DOHH2 (cell line): ENCODE data around the gene AP3D1.
A peak's percentile ranks its signal among the peaks of the same experiment; 100 is the strongest.

Source experiments
- H3F3A ChIP-seq: fragments of 200-600 bp; sonication (generic), shearing (Covaris generic); 2 replicates; pipeline ENCODE4 v1.6.0; 2016; ENCODE audit warnings: antibody characterized with exemption, mild to moderate bottlenecking; ENCODE audit not compliant: control insufficient read depth, insufficient read depth
- H3K27ac ChIP-seq: fragments of 200-600 bp; sonication (generic); 2 replicates; pipeline ENCODE4 v1.5.1; 2014; ENCODE audit warnings: low read depth, mild to moderate bottlenecking, low read length, moderate library complexity
- H3K27me3 ChIP-seq: fragments of 200-600 bp; sonication (generic); 2 replicates; pipeline ENCODE4 v1.6.1; 2014; ENCODE audit warnings: mild to moderate bottlenecking, low read length, mixed read lengths; ENCODE audit not compliant: control insufficient read depth
- H3K36me3 ChIP-seq: fragments of 200-600 bp; sonication (generic); 2 replicates; pipeline ENCODE4 v1.6.1; 2014; ENCODE audit warnings: mild to moderate bottlenecking, low read length, moderate library complexity, mixed read lengths; ENCODE audit not compliant: control insufficient read depth
- H3K4me1 ChIP-seq: fragments of 200-600 bp; sonication (generic); 2 replicates; pipeline ENCODE4 v1.6.1; 2014; ENCODE audit warnings: mild to moderate bottlenecking, low read length, mixed read lengths; ENCODE audit not compliant: control insufficient read depth
- H3K4me2 ChIP-seq: fragments of 200-600 bp; sonication (generic); 2 replicates; pipeline ENCODE4 v1.6.0; 2014; ENCODE audit warnings: mild to moderate bottlenecking, low read length, moderate library complexity
- H3K4me3 ChIP-seq: fragments of 200-600 bp; sonication (generic); 2 replicates; pipeline ENCODE4 v1.5.1; 2014; ENCODE audit warnings: mild to moderate bottlenecking, low read length, mixed read lengths
- H3K79me2 ChIP-seq: fragments of 200-600 bp; sonication (generic); 2 replicates; pipeline ENCODE4 v1.6.1; 2014; ENCODE audit warnings: mild to moderate bottlenecking, low read length, mixed read lengths; ENCODE audit not compliant: control insufficient read depth
- H3K9me2 ChIP-seq: fragments of 200-600 bp; sonication (generic); replicated peaks from 2 replicates; pipeline ENCODE4 v1.6.1; 2014; ENCODE audit warnings: mild to moderate bottlenecking, low read length, mixed read lengths; ENCODE audit not compliant: control insufficient read depth
- H3K9me3 ChIP-seq: fragments of 200-600 bp; sonication (generic); 2 replicates; pipeline ENCODE4 v1.6.1; 2014; ENCODE audit warnings: antibody characterized with exemption, low read length, mixed read lengths; ENCODE audit not compliant: control insufficient read depth, insufficient read depth
- H4K20me1 ChIP-seq: fragments of 200-600 bp; sonication (generic); 2 replicates; pipeline ENCODE4 v1.6.0; 2014; ENCODE audit warnings: low read depth, mild to moderate bottlenecking, antibody characterized with exemption, low read length, moderate library complexity; ENCODE audit not compliant: control insufficient read depth, insufficient read depth
- EZH2phosphoT487 ChIP-seq: fragments of 200-600 bp; sonication (generic); IDR thresholded peaks from 2 replicates; pipeline ENCODE4 v1.6.1; 2017; ENCODE audit warnings: borderline replicate concordance, mild to moderate bottlenecking, antibody characterized with exemption, low read length, moderate library complexity, mixed read lengths
- TF ChIP-seq, protein P1 (sequence below): fragments of 200-600 bp; sonication (generic); IDR thresholded peaks from one replicate; pipeline ENCODE4 v1.5.1; 2014; ENCODE audit warnings: antibody characterized with exemption, mild to moderate bottlenecking, low read depth, low read length; ENCODE audit not compliant: poor library complexity, severe bottlenecking

Gene AP3D1

DNA sequence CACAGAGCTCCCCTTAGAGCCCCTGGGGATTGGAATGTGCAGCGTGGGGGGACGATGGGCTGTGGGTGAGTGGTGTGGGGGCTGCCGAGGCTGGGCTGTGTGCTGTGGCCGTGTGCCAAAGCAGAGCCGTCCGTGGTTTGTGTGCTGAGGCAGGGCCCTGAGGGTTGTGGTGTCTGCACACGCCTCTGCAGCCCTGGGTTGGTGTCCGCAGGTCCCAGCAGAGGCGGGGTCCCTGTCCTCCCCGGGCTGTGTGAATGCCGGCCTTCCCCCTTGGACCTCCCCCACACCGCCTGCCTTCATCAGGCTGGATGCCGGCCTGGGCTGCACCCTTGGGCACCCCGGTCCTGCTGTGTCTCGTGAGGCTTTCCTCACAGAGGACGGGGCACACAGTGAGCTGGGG lies 38.5 kb upstream of the AP3D1 start:
- peaks cover 3% of the 10 kb centered on the region; the same call in 1 of the 2 replicates for H3K9me3 ChIP-seq
- peaks cover 20% of the 10 kb centered on the region for H3K4me1 ChIP-seq
- H3K27me3 ChIP-seq = no peaks in the 10 kb centered on the region
- H3K36me3 ChIP-seq = peaks cover 84% of the 10 kb centered on the region
- TF ChIP-seq, protein P1, sequence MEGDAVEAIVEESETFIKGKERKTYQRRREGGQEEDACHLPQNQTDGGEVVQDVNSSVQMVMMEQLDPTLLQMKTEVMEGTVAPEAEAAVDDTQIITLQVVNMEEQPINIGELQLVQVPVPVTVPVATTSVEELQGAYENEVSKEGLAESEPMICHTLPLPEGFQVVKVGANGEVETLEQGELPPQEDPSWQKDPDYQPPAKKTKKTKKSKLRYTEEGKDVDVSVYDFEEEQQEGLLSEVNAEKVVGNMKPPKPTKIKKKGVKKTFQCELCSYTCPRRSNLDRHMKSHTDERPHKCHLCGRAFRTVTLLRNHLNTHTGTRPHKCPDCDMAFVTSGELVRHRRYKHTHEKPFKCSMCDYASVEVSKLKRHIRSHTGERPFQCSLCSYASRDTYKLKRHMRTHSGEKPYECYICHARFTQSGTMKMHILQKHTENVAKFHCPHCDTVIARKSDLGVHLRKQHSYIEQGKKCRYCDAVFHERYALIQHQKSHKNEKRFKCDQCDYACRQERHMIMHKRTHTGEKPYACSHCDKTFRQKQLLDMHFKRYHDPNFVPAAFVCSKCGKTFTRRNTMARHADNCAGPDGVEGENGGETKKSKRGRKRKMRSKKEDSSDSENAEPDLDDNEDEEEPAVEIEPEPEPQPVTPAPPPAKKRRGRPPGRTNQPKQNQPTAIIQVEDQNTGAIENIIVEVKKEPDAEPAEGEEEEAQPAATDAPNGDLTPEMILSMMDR = no peak
- no peak for TF ChIP-seq EZH2phosphoT487
- H4K20me1 ChIP-seq = no peaks in the 10 kb centered on the region
- H3K4me2 ChIP-seq = no peak overlapping the region
- no peaks in the 10 kb centered on the region for H3K9me2 ChIP-seq
- H3K27ac ChIP-seq = no peak overlapping the region
- H3K79me2 ChIP-seq = peaks cover 72% of the 10 kb centered on the region
- no peak overlapping the region for H3K4me3 ChIP-seq
- peaks cover 12% of the 10 kb centered on the region for H3F3A ChIP-seq

DNA sequence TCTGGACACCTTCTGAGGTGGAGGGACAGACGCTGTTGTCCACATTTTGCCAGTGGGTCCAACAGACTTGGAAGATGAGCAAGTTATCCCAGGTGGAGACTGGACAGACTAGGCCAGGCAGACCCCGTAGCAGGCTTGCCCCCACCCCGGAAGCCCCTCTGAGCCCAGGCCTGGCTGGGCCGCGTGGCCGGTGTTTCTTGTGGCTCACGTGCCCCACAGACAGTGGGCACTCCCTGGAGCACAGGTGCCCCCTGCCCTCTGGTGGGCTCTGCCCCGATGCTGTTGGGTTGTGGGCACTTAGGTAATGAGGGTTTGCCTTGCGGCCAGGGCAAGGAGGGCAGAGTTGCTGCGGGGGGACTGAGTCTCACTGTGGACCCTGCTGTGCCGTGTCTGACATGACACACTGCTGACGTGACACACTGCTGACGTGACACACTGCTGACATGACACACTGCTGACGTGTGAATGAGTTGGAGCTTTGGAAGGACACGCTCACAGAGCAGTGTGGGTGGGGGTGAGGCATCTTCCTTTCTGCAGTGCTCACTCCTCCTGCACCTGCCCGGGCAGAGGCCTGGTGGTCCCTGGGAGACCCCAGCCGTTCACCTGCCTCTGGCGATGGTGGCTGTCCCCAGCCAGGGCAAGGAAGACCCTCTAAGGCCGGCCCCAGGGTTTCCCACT lies 37.5 kb upstream of the AP3D1 start:
- Histone ChIP-seq H3F3A (peaks cover 12% of the 10 kb centered on the region), H3K4me1 (peaks cover 20% of the 10 kb centered on the region), H3K9me2 (no peaks in the 10 kb centered on the region), H3K36me3 (peaks cover 83% of the 10 kb centered on the region), H3K9me3 (peaks cover 3% of the 10 kb centered on the region; the same call in 1 of the 2 replicates), H3K4me2 (peak overlapping the region; percentile 45; the same call in 1 of the 2 replicates), H3K27me3 (no peaks in the 10 kb centered on the region), H3K4me3 (peak overlapping the region; percentile 13; the same call in 1 of the 2 replicates), H3K27ac (peak overlapping the region; percentile 33), H3K79me2 (peaks cover 78% of the 10 kb centered on the region), H4K20me1 (no peaks in the 10 kb centered on the region)
- no peak for TF ChIP-seq EZH2phosphoT487
- TF ChIP-seq, protein P1 = no peak

DNA sequence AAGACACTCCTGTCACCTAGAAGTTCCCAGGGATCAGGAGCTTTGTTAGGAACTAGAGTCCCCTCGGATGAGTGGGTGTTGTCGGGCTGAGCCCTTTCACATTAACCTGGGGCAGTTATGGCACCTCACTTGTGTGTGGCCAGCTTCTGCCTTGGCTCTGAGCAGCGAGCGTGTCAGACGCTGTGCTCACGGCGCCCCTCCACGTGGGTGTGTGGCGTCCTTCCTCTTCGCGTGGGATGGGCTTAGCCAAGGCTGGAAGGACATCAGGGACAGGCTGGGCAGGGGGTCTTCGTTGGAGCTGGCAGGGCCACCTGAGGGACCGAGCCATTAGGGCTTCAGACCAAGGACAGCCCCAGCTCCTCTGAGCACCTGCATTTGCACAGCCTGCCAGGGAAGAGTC lies 35.8 kb upstream of the AP3D1 start:
- Histone ChIP-seq H3K4me1 (peaks cover 31% of the 10 kb centered on the region), H3K27ac (peak overlapping the region; percentile 95), H3K9me3 (peaks cover 3% of the 10 kb centered on the region; the same call in 1 of the 2 replicates), H3K4me2 (peak overlapping the region; percentile 21; the same call in 1 of the 2 replicates), H3K4me3 (peak overlapping the region; percentile 22), H3K9me2 (no peaks in the 10 kb centered on the region), H3K27me3 (no peaks in the 10 kb centered on the region), H4K20me1 (no peaks in the 10 kb centered on the region), H3K79me2 (peaks cover 92% of the 10 kb centered on the region), H3F3A (peaks cover 12% of the 10 kb centered on the region), H3K36me3 (peaks cover 81% of the 10 kb centered on the region)
- TF ChIP-seq EZH2phosphoT487 = no peak
- TF ChIP-seq, protein P1 = no peak
